ENCODE measurements around the gene CLSTN2.

The CLSTN2 gene

DNA sequence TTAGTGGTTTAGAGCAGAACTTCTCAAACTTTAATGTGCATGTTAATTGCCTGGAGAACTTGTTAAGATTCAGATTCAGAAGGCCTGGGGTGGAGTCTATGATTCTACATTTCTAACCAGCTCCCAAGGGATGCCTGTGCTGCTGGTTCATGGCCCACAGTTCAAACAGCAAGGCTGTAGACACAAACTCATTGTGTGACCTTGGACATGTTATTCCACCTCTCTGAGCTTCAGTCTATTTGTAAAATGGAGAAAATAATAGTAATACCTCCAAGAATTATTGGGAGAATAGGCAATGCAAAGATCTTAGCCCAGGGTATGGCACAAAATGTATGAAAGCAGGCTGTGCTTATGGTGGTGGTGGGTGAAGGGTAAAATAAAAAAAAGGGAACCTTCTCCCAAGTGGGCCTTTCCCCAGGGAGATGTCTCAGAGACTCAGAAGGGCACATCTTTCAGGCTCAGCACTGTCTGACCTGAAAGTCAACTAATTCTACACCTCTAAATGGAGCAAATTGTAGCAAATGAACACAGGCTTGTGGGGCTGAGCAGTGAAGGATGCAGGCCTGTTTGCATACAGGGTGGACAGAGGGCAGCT lies 566.9 kb downstream of the CLSTN2 start:
- no peak for DNase-seq (ENCODE audit: low spot score)

GRCh38 chr3:140505213-140505612 lies 570.2 kb downstream of the CLSTN2 start:
- DNase-seq (ENCODE audit: low spot score): peak; percentile 91

DNA sequence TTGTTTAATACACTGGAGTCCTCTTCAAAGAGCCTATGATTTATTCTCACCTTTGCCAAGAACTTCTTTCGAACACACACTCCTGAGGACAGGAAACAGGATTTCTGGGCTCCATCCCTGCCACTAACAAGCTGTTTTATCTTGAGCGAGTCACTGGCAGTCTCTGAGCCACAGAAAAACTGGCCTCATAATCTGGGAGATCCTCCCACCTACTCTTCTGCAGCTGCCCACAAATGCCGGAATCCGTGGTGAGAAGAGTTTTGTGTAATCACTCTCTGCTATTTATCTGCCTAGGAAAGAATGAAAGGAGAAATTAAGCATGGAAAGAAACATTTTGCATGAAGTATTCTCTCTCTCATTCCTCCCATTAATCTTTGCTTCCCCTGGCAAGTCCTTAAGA lies 570.9 kb downstream of the CLSTN2 start:
- DNase-seq (ENCODE audit: low spot score): peak; percentile 6

DNA sequence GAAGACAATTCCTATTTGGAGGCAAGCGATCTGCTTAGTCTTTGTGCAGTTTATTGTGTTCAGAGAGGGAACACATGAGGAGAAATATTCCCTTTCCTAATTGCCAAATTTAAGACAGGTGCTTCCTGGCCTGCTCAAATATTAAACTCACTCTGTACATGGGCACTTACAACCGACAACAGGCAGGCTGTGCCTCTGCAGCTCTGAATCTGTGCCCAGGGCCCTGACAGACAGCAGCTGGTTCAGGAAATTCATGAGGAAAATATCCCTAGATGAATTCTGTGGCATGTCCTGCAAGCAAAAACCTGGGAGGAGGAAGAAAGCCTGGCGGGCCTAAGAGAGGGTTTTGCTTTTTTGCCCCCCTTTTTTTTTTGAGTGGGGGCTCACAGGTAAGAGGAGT lies 573.6 kb downstream of the CLSTN2 start:
- no peak for DNase-seq (ENCODE audit: low spot score)

GRCh38 chr3:140509534-140509933 lies 574.5 kb downstream of the CLSTN2 start:
- DNase-seq (ENCODE audit: low spot score): no peak

DNA sequence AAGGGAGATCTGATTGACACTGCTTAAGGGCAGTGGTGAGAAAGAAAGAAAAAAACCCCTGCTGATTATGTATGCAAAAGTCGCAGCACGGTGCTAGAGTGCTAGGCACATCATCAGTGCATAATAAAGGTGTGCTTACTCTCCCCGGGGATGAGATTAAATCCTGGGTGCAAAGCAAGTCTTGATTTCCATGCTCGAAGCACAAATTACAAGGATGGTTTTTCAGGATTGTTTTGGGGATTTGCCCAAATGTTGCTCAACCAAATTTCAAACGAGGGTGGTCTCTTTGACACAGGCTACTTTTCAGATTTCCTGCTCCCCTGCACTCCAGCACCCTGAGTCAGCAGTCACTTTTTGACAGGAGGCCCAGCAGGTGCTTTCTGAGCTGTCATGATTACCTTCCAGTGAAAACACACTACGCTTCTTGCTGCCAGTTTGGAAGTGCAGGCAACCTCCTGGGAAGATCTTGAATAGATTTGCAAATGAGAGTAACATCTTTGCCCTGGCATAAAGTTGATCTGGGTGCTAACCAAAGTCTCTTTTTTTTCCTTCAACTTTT lies 575.4 kb downstream of the CLSTN2 start:
- DNase-seq (ENCODE audit: low spot score): no peak

DNA sequence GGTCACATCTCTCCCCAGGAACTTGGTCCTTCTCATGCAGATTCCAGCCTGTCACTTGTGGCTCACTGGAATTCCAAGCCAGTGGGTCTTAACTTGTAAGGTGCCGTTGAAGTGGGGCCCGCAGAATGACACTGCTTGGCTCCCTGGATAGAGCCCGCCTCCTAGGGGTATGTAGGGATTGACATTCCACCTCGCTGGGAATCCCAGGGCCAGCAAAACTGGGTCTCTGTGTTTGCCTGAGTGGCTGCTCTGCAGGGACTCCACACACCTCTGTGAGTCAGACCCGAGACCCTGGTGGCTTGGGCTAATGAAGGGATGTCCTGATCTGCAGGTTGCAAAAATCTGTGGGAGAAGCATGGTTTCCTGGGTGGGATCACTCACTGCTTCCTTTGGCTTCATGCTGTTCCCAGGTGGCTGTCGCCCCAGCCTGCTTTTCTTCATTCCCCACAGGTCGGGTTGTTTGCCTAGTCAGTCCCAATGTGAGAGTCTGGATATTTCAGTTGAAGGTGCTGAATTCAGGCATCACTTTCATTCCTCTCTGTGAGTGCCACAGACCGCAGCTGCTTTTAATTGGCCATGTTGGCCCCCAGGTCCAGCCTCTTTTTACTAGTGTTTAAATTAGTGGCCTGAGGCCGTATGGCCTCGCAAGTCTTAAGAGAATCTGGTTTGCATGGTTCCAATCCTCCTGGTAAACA lies 586.9 kb downstream of the CLSTN2 start:
- no peak for DNase-seq (ENCODE audit: low spot score)

DNA sequence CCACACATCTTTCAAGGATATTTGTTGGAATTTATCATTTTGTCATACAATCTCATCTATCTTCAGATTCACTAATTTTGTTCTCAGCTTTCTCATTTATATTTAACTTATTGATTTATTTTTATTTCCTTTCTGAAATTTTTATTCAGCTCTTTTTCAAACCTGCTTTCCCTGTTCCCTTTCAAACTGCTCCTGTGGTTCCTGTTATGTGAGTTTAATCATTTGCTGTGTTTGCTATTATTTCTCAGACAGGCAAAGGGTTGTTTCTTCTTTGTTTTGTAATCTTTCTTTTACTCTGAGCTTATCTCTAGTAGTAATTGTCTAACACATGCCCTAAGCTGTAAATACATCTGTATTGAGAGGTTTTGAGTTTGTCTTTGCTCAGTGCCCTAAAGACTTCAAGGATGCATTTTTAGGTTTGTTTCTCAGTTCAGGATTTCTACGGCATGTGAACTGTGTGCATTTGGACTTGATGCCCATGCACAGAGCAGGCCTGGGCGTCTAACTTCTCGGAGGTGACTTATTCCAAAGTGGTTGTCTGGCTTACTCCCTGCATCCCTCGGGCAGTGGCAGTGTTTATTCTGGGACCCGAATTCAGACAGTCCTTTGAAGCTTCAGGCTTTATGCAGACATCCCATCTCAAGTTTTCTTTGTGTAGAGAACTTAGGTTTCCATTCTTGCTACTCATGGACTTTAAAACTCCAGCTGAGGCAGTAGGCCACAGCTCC lies 587.8 kb downstream of the CLSTN2 start:
- DNase-seq (ENCODE audit: low spot score): no peak

GRCh38 chr3:140523600-140523999 lies 588.6 kb downstream of the CLSTN2 start:
- no peak for DNase-seq (ENCODE audit: low spot score)

- DNase-seq (ENCODE audit: low spot score): no peak
These were observed 592.2 kb downstream of the CLSTN2 start for GRCh38 chr3:140527156-140527555.

- DNase-seq (ENCODE audit: low spot score): peak; percentile 94
These were observed 594.1 kb downstream of the CLSTN2 start for GRCh38 chr3:140529096-140529495.

GRCh38 chr3:140529558-140529957 lies 594.6 kb downstream of the CLSTN2 start:
- no peak for DNase-seq (ENCODE audit: low spot score)

DNA sequence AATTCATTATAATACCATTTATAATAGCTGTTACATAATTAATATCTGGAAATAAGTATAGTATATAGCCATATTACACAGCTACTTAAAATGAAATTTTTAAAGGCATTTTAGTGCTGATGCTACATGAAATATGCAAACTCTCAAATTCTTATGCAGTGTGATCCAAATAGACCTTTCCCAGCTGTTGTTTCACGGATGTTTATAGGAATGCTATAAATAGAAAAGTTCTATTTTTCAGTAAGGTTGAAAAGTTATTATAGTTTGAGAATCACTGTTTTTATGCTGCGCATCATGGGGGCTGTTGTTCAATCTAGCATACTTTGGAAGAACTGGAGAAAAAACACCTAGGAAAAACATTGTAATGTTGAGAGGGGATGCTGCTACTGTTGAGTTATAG lies 595.1 kb downstream of the CLSTN2 start:
- no peak for DNase-seq (ENCODE audit: low spot score)

DNA sequence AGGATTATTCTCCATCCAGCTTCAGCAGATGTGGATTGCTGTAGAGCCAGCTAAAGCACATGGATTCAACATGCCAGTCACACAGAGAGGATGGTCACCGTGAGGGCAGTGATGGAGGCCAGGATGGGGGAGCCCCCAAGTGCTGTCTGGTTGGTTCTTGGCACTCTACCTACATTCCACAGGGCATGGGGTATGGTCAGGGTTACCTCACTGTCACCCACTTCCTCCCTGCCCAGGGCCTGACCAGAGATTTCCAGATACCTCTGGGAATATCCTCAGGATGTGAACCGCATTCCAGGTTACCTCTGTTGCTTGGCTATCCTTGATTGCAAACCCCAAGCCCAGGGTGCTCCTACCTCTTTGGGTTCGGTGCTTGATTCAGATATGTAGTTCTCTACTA lies 595.6 kb downstream of the CLSTN2 start:
- DNase-seq (ENCODE audit: low spot score): no peak

- no peak for DNase-seq (ENCODE audit: low spot score)
These were observed 597.9 kb downstream of the CLSTN2 start for GRCh38 chr3:140532793-140533330.

GRCh38 chr3:140536926-140537726 lies 602.1 kb downstream of the CLSTN2 start:
- no peak for DNase-seq (ENCODE audit: low spot score)

GRCh38 chr3:140537727-140538082 lies 602.7 kb downstream of the CLSTN2 start:
- DNase-seq (ENCODE audit: low spot score): no peak

DNA sequence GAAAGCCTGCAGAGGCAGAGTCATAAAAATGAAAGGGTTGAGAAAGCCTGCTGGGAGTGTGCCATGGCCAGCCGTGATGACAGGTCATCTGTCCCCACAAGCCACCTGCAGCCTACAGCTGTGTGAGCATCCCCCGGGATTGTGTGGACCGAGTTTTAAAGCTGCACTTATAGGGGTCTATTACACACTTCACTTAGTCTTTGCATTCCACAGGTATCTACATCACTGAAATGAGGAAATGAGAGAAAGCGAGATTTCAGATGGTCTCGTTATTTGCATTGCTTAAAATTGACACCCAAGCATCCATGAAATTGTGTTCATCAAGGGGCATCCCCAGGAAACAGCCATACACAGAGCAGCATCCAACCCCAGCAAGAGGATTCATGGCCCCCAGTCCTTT lies 605.3 kb downstream of the CLSTN2 start:
- no peak for DNase-seq (ENCODE audit: low spot score)

- DNase-seq (ENCODE audit: low spot score): no peak
These were observed 607.1 kb downstream of the CLSTN2 start for GRCh38 chr3:140541975-140542653.

- DNase-seq (ENCODE audit: low spot score): no peak
These were observed 610.2 kb downstream of the CLSTN2 start for GRCh38 chr3:140545197-140545596.

GRCh38 chr3:140545756-140546155 lies 610.8 kb downstream of the CLSTN2 start:
- DNase-seq (ENCODE audit: low spot score): no peak

Measured in SW480 (cell line).